ENCODE measurements around the gene TUBGCP6.

DNA sequence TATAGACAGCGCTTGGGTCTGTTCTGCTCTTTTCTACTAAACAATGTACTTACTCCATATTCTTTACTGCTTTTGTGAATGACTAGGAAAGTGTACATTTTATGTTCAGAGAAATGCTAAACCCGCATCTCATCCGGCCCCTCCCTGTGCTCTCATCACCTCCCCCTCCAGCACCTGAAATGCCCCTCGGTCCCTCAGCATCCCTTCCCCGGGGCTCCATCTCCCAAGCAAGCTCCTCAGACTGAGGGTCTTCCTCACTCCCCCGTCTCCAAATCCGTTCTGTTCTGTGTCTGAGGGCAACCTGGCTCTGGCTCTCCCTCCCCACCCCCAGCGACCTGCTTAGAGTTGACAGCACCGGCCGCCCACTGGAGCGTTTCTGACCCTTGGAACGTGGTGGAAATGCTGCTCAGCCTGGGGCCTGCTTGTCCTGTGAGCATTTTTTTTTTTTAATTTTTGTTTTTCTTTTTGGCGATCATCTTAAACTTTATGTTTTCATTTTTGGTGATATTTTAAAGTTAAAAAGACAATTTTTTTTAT lies 42.6 kb downstream of the TUBGCP6 start:
- TF ChIP-seq POLR2A (IDR thresholded peaks at IDR 0.05; ENCODE audit: borderline replicate concordance, extremely low read depth, insufficient read depth, insufficient read length) (no peak), POLR2AphosphoS5 (IDR thresholded peaks at IDR 0.05; ENCODE audit: low read depth, low read length) (no peak), SP1 (IDR thresholded peaks at IDR 0.05; ENCODE audit: low read depth) (no peak), EZH2 (IDR thresholded peaks at IDR 0.05) (no peak), FOSL1 (IDR thresholded peaks at IDR 0.05; ENCODE audit: low read depth) (no peak), EZH2phosphoT487 (IDR thresholded peaks at IDR 0.05; ENCODE audit: borderline replicate concordance) (no peak), RAD21 (IDR thresholded peaks at IDR 0.05; ENCODE audit: low read depth) (no peak), ZNF274 (IDR thresholded peaks at IDR 0.05; ENCODE audit: low read depth, low read length) (no peak), ELF1 (IDR thresholded peaks at IDR 0.05; ENCODE audit: borderline replicate concordance, low read depth) (no peak), SRF (IDR thresholded peaks at IDR 0.05; ENCODE audit: low read depth) (no peak)
- TF ChIP-seq, protein P1, sequence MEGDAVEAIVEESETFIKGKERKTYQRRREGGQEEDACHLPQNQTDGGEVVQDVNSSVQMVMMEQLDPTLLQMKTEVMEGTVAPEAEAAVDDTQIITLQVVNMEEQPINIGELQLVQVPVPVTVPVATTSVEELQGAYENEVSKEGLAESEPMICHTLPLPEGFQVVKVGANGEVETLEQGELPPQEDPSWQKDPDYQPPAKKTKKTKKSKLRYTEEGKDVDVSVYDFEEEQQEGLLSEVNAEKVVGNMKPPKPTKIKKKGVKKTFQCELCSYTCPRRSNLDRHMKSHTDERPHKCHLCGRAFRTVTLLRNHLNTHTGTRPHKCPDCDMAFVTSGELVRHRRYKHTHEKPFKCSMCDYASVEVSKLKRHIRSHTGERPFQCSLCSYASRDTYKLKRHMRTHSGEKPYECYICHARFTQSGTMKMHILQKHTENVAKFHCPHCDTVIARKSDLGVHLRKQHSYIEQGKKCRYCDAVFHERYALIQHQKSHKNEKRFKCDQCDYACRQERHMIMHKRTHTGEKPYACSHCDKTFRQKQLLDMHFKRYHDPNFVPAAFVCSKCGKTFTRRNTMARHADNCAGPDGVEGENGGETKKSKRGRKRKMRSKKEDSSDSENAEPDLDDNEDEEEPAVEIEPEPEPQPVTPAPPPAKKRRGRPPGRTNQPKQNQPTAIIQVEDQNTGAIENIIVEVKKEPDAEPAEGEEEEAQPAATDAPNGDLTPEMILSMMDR (IDR thresholded peaks at IDR 0.05 in 2 of 3, conservative IDR thresholded peaks at IDR 0.05 in 1 of 3; ENCODE audit: borderline replicate concordance in 1 of 3, insufficient read depth in 1 of 3, low read depth in 2 of 3, low read length in 2 of 3) = no peak
- TF ChIP-seq, protein P2, sequence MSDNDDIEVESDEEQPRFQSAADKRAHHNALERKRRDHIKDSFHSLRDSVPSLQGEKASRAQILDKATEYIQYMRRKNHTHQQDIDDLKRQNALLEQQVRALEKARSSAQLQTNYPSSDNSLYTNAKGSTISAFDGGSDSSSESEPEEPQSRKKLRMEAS (IDR thresholded peaks at IDR 0.05) = no peak
- TF ChIP-seq, protein P3, sequence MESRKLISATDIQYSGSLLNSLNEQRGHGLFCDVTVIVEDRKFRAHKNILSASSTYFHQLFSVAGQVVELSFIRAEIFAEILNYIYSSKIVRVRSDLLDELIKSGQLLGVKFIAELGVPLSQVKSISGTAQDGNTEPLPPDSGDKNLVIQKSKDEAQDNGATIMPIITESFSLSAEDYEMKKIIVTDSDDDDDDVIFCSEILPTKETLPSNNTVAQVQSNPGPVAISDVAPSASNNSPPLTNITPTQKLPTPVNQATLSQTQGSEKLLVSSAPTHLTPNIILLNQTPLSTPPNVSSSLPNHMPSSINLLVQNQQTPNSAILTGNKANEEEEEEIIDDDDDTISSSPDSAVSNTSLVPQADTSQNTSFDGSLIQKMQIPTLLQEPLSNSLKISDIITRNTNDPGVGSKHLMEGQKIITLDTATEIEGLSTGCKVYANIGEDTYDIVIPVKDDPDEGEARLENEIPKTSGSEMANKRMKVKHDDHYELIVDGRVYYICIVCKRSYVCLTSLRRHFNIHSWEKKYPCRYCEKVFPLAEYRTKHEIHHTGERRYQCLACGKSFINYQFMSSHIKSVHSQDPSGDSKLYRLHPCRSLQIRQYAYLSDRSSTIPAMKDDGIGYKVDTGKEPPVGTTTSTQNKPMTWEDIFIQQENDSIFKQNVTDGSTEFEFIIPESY (IDR thresholded peaks at IDR 0.05; ENCODE audit: extremely low read depth, insufficient replicate concordance, low read length) = no peak

Measured in HCT116 (cell line).